ENCODE results near the gene C10orf71.
A peak's percentile ranks its signal among the peaks of the same experiment; 100 is the strongest.

DNA sequence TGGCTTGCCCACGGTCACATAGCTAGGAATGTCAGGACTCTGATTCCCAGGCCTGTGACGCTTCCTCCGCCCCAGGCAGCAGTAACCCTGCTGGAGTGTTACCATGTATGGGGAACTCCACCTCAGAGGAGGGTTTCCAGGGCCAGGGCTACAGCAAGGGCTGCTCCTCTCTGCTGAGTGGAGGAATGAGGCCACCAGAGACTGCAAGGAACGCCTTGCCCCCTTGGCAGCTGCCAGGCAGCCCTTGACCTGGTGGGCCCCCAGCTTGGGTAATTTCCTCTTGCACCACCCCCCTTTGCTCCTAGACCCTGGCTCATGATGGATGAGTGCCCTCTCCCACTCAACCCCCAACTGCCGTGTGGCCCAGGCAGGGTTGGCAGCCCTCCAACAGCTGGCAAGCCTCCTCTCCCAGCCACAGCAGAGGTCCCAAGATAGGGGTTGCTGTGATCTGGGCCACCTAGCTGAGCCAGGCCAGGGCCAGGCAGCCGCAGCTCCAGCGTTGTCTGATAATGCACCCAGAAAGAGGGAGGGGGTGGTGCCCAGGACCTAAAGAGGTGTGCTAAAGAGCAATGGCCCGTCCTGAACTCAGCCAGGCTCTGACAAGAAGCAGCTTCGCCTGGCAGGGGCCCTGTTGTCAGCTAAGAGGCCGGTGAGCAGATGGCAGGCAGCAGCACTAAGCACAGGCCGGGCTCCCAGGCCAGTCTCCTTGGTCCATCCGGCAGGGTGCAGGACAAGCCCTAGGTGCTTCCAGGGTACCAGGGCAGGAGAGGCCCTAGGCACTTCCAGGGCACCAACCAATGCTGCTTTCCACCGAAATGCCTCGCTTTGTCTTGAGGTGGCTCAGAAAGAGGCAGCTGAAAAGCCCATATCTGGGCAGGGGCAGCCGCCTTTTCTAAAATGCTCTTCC is 61.6 kb downstream of the C10orf71 start:
- peak; percentile 40; the same call in 1 of the 2 replicates for TF ChIP-seq GATA2 (IDR thresholded peaks at IDR 0.05; ENCODE audit: low read depth, low read length)
- TF ChIP-seq GATA3 (IDR thresholded peaks at IDR 0.05; ENCODE audit: low read depth, low read length), result no peak

All from SH-SY5Y (cell line).